K562 (cell line): ENCODE data around the gene PPFIA3. TPM values are rescaled to one million over a fixed set of nuclear protein-coding genes. Genes with fewer than 3 reads are reported as not detected.
A peak's percentile ranks its signal among the peaks of the same experiment; 100 is the strongest.

ENCODE experiments used
- ARID2 ChIP-seq: fragments of 450-650 bp; IDR thresholded peaks from 2 replicates; pipeline ENCODE4 v1.6.1; 2017; ENCODE audit warnings: antibody characterized with exemption, mild to moderate bottlenecking
- BRD4 ChIP-seq: fragments of 200-600 bp; sonication (generic); IDR thresholded peaks from 2 replicates; pipeline ENCODE4 v1.6.1; 2017; ENCODE audit warnings: inconsistent platforms
- CCNT2 ChIP-seq: IDR thresholded peaks from 2 replicates; pipeline ENCODE4 v1.6.1; 2011; ENCODE audit warnings: borderline replicate concordance, low read depth, mild to moderate bottlenecking, moderate library complexity, mixed read lengths, low read length; ENCODE audit not compliant: insufficient read length; ENCODE audit errors: extremely low read depth
- CREB3 ChIP-seq: fragments of 450-650 bp; conservative IDR thresholded peaks from 2 replicates; pipeline ENCODE4 v1.6.1; 2016; ENCODE audit warnings: missing genetic modification characterization, low read depth, mild to moderate bottlenecking, missing compliant biosample characterization, moderate library complexity
- CREBBP ChIP-seq: IDR thresholded peaks from one replicate; pipeline ENCODE4 v1.6.1; 2012; ENCODE audit warnings: low read depth, mild to moderate bottlenecking, control low read depth, inconsistent platforms, low read length
- EP300 ChIP-seq: IDR thresholded peaks from 2 replicates; pipeline ENCODE4 v1.6.1; 2012; ENCODE audit warnings: low read length, improper control_type of control experiment
- FOXJ2 ChIP-seq: fragments of 200-800 bp; sonication (Bioruptor generic); IDR thresholded peaks from 2 replicates; pipeline ENCODE4 v1.6.1; 2016; ENCODE audit warnings: missing genetic modification characterization, missing compliant biosample characterization
- HOXB6 ChIP-seq: fragments of 250-450 bp; sonication (Bioruptor Pico); IDR thresholded peaks from 2 replicates; pipeline ENCODE4 v1.5.1; 2022; ENCODE audit warnings: mild to moderate bottlenecking, borderline replicate concordance
- NCOA1 ChIP-seq: fragments of 450-650 bp; IDR thresholded peaks from 2 replicates; pipeline ENCODE4 v1.6.1; 2016; ENCODE audit warnings: low read depth
- PHTF2 ChIP-seq: fragments of 250-450 bp; sonication (Bioruptor Pico); IDR thresholded peaks from 2 replicates; pipeline ENCODE4 v1.5.0; 2021; ENCODE audit warnings: mild to moderate bottlenecking
- SIN3A ChIP-seq, 2 experiments: fragments of 150-350 bp in 1 of 2; IDR thresholded peaks; 2 replicates each; pipeline ENCODE4 v1.6.1; 2011 to 2016; ENCODE audit warnings: borderline replicate concordance in 2 of 2, low read depth in 2 of 2, low read length in 2 of 2, mild to moderate bottlenecking in 2 of 2, moderate library complexity in 2 of 2; ENCODE audit not compliant: control insufficient read depth in 1 of 2
- SMAD2 ChIP-seq: fragments of 150-350 bp; IDR thresholded peaks from 2 replicates; pipeline ENCODE4 v1.6.1; 2014; ENCODE audit warnings: low read depth, mild to moderate bottlenecking, low read length
- SMARCA4 ChIP-seq: fragments of 450-650 bp; IDR thresholded peaks from 2 replicates; pipeline ENCODE4 v1.6.1; 2016
- SUPT5H ChIP-seq: fragments of 450-650 bp; IDR thresholded peaks from 2 replicates; pipeline ENCODE4 v1.6.1; 2016
- TCF3 ChIP-seq: sonication (generic); formaldehyde crosslinking; IDR thresholded peaks from 2 replicates; pipeline ENCODE4 v1.4.0; 2020; ENCODE audit warnings: mild to moderate bottlenecking, missing genetic modification reagents
- TSHZ1 ChIP-seq: fragments of 250-450 bp; sonication (Bioruptor Pico); IDR thresholded peaks from 2 replicates; pipeline ENCODE4 v1.4.0; 2020; ENCODE audit warnings: mild to moderate bottlenecking, moderate library complexity
- ZBTB9 ChIP-seq: fragments of 450-650 bp; formaldehyde crosslinking; IDR thresholded peaks from 2 replicates; pipeline ENCODE4 v1.4.0; 2020; ENCODE audit warnings: mild to moderate bottlenecking, moderate library complexity
- ZNF146 ChIP-seq: IDR thresholded peaks from one replicate; pipeline ENCODE4 v1.6.1; 2018; ENCODE audit warnings: missing compliant biosample characterization; ENCODE audit not compliant: unreplicated experiment
- ZNF274 ChIP-seq: IDR thresholded peaks from 2 replicates; pipeline ENCODE4 v1.6.1; 2011; ENCODE audit warnings: low read depth, mild to moderate bottlenecking, low read length, moderate library complexity, borderline replicate concordance
- ZNF740 ChIP-seq, 3 experiments: fragments of 200-800 bp in 1 of 3; sonication (Bioruptor generic) in 1 of 3; sonication (generic) in 1 of 3; formaldehyde crosslinking in 1 of 3; IDR thresholded peaks; 2 replicates each; pipeline versions ENCODE4 v1.6.1 to v1.8.0; 2016 to 2022; ENCODE audit warnings: mild to moderate bottlenecking in 2 of 3, missing compliant biosample characterization in 2 of 3, missing genetic modification characterization in 2 of 3, missing genetic modification reagents in 1 of 3
- ZNF764 ChIP-seq: fragments of 250-450 bp; sonication (Bioruptor Pico); IDR thresholded peaks from 2 replicates; pipeline ENCODE4 v1.4.0; 2020; ENCODE audit warnings: low read depth, mild to moderate bottlenecking, moderate library complexity
- polyA plus RNA-seq, 8 experiments: library from polyadenylated mRNA; depleted of rRNA in 4 of 8; stranded (reverse) in 5 of 8; unstranded in 3 of 8; fragments of >200 nt; fragmentation: Nextera tagmentation in 2 of 8; fragmentation: Illumina TruSeq in 1 of 8; extraction: Ambion mirVana in 2 of 8; extraction: Trizol in 1 of 8; gene quantifications; 2 replicates each; pipeline versions ENCODE4 v1.2.1 to v1.2.3, GENCODE V29; 2011 to 2014; ENCODE audit warnings: inconsistent platforms in 1 of 8, missing spikeins in 1 of 8
- total RNA-seq, 7 experiments: library from RNA; depleted of rRNA in 6 of 7; stranded (reverse); fragments of >200 nt in 6 of 7; fragmentation: Illumina TruSeq in 2 of 7; extraction: Trizol in 2 of 7; gene quantifications; 2 replicates each; pipeline versions ENCODE4 v1.2.1 to v1.2.3, GENCODE V29; 2011 to 2021; ENCODE audit warnings: low replicate concordance in 1 of 7

The PPFIA3 gene
- total and polyA plus RNA-seq, 9 of the 15 experiments (the other 6 are each of a cell fraction or from before 2014, with no cell fraction given), result 0.10 to 53.0 (median 17.6) TPM

GRCh38 chr19:49127674-49128544, 8.6 kb downstream of the PPFIA3 start (continued):
- TF ChIP-seq SMAD2 (no peak), SIN3A (IDR thresholded peaks at IDR 0.05; ENCODE audit: borderline replicate concordance in 2 of 2, control insufficient read depth in 1 of 2, low read depth in 2 of 2, low read length in 2 of 2) (peak; percentile 46 to 80; a peak in 2 of 4 replicates), TCF3 (peak; percentile 40), CREB3 (tag) (peak; percentile 75; the same call in 1 of the 2 replicates), HOXB6 (no peak), BRD4 (no peak), PHTF2 (no peak), ZNF740 (CRISPR knock-in tag; IDR thresholded peaks at IDR 0.05) (no peak), ZNF740 (tag; IDR thresholded peaks at IDR 0.05) (no peak), SUPT5H (peak; percentile 53), ZNF274 (no peak), ZNF146 (CRISPR knock-in tag) (peak; percentile 6), TSHZ1 (CRISPR knock-in tag) (no peak), SMARCA4 (no peak), FOXJ2 (tag) (no peak), EP300 (no peak), ZBTB9 (CRISPR knock-in tag) (peak; percentile 61), CREBBP (no peak), NCOA1 (no peak), CCNT2 (peak; percentile 78), ZNF764 (no peak), ARID2 (no peak)
